Measurements from ENCODE around the gene NPNT.

- TF ChIP-seq CTCF (IDR thresholded peaks at IDR 0.05) (no peak), POLR2A (IDR thresholded peaks at IDR 0.05) (no peak)
Observed at GRCh38 chr4:105946771-105947170, 51.5 kb downstream of the NPNT start.

All from tibial nerve (tissue), 3 donors.